Brain microvascular endothelial cell (primary cell): Measurements from ENCODE around the gene EXO1.
A peak's percentile ranks its signal among the peaks of the same experiment; 100 is the strongest.

Source experiments
- DNase-seq: peaks from one replicate; pipeline ENCODE4 v3.0.0-alpha.2; 2020
- H3K27ac ChIP-seq: fragments of 250-450 bp; sonication (Bioruptor Pico); 2 replicates; pipeline ENCODE4 v1.5.1; 2020; ENCODE audit warnings: mild to moderate bottlenecking, moderate library complexity
- H3K27me3 ChIP-seq: fragments of 250-450 bp; sonication (Bioruptor Pico); replicated peaks from 2 replicates; pipeline ENCODE4 v1.5.1; 2020; ENCODE audit warnings: mild to moderate bottlenecking
- H3K36me3 ChIP-seq: fragments of 250-450 bp; sonication (Bioruptor Pico); replicated peaks from 2 replicates; pipeline ENCODE4 v1.5.1; 2020; ENCODE audit warnings: mild to moderate bottlenecking
- H3K4me3 ChIP-seq: 2 replicates; pipeline ENCODE4 v1.5.1; 2011; ENCODE audit warnings: low read depth, mild to moderate bottlenecking, control low read depth, low read length, moderate library complexity
- CTCF ChIP-seq: IDR thresholded peaks from 2 replicates; pipeline ENCODE4 v1.5.1; 2011; ENCODE audit warnings: low read depth, mild to moderate bottlenecking, moderate library complexity, low read length, control low read depth, inconsistent platforms; ENCODE audit errors: missing control alignments
- in situ Hi-C: cut with HindIII; loops from 2 replicates; pipeline ENCODE4 v1.10.0; 2017; ENCODE audit warnings: low sequenced_read_pairs, low pct_ligation_motif_present

The EXO1 gene

GRCh38 chr1:241899210-241899609 lies 51.2 kb downstream of the EXO1 start:
- Histone ChIP-seq H3K36me3 (no peaks in the 10 kb centered on the region), H3K4me3 (no peak overlapping the region), H3K27ac (no peak overlapping the region), H3K27me3 (no peaks in the 10 kb centered on the region)
- TF ChIP-seq CTCF = no peak
- in situ Hi-C loops = no loop called here
- no peak for DNase-seq

GRCh38 chr1:241900381-241900780 lies 52.4 kb downstream of the EXO1 start:
- H3K27me3 ChIP-seq = no peaks in the 10 kb centered on the region
- in situ Hi-C loops = no loop called here
- no peak overlapping the region for H3K4me3 ChIP-seq
- H3K36me3 ChIP-seq = no peaks in the 10 kb centered on the region
- DNase-seq = no peak
- H3K27ac ChIP-seq = no peak overlapping the region
- TF ChIP-seq CTCF = no peak

GRCh38 chr1:241902391-241903065 lies 54.5 kb downstream of the EXO1 start:
- Histone ChIP-seq H3K27ac (no peak overlapping the region), H3K36me3 (no peaks in the 10 kb centered on the region), H3K27me3 (no peaks in the 10 kb centered on the region), H3K4me3 (no peak overlapping the region)
- peak; percentile 3 for DNase-seq
- TF ChIP-seq CTCF = no peak
- in situ Hi-C loops = no loop called here

- no peaks in the 10 kb centered on the region for H3K36me3 ChIP-seq
- DNase-seq = no peak
- no peak for TF ChIP-seq CTCF
- in situ Hi-C loops = no loop called here
- H3K27me3 ChIP-seq = no peaks in the 10 kb centered on the region
- H3K4me3 ChIP-seq = no peak overlapping the region
- no peak overlapping the region for H3K27ac ChIP-seq
Observed at GRCh38 chr1:241916196-241916595, 68.2 kb downstream of the EXO1 start.

- Histone ChIP-seq H3K27ac (no peak overlapping the region), H3K4me3 (no peak overlapping the region), H3K27me3 (no peaks in the 10 kb centered on the region), H3K36me3 (no peaks in the 10 kb centered on the region)
- DNase-seq = no peak
- no peak for TF ChIP-seq CTCF
- in situ Hi-C loops = no loop called here
Observed at GRCh38 chr1:241917487-241917886, 69.5 kb downstream of the EXO1 start.

- DNase-seq = peak; percentile 72
- Histone ChIP-seq H3K4me3 (no peak overlapping the region), H3K27ac (no peak overlapping the region), H3K36me3 (no peaks in the 10 kb centered on the region), H3K27me3 (no peaks in the 10 kb centered on the region)
- no peak for TF ChIP-seq CTCF
- in situ Hi-C loops = no loop called here
Observed at GRCh38 chr1:241918879-241919278, 70.9 kb downstream of the EXO1 start.
